ENCODE measurements around the gene PDILT. TPM values are rescaled to one million over a fixed set of nuclear protein-coding genes. Genes with fewer than 3 reads are reported as not detected.

PDILT gene
- total and polyA plus RNA-seq, 2 of the 8 experiments (the other 6 are each of a cell fraction or from before 2014, with no cell fraction given), result not detected

DNA sequence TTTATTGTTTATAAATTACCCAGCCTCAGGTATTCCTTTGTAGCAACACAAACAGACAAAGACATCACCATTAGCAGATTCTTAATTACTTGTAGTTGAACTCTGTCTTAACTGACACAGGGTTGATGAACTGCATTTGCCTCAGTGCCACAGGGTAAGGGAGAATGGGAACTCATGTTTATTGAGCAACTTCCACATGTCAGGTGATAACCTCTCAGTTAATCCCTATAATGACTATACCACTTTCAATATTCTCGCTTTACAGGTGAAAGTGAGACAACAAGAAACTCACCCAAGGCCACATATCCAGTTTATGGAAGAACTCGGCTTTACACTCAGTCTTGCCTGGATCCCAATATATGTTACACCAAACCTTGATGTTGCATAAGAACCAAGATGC lies 8.6 kb downstream of the PDILT start:
- H2BK15ac ChIP-seq (ENCODE audit: low read length), result no peak overlapping the region
- H3K23ac ChIP-seq (ENCODE audit: insufficient read length), result no peak overlapping the region
- no peak overlapping the region for H3K4me2 ChIP-seq (ENCODE audit: insufficient read depth in 1 of 2, low read depth in 2 of 2, low read length in 2 of 2)
- H3K14ac ChIP-seq (ENCODE audit: insufficient read length), result no peak overlapping the region
- FAIRE-seq, result no peak
- WGBS, 2 experiments (ENCODE audit: extremely low coverage in 1 of 2, insufficient coverage in 1 of 2, insufficient read length in 1 of 2, insufficient replicate concordance in 2 of 2, low coverage in 1 of 2, low lambda C conversion rate in 2 of 2, missing lambda C conversion rate in 1 of 2), result 89% methylated on average over 2 of the region's 2 CpGs; no CpG with 5 or more reads in 1 of the 2 experiments
- no peak overlapping the region for H2BK120ac ChIP-seq (replicated peaks; ENCODE audit: low read depth, low read length)
- no peaks in the 10 kb centered on the region for H3K36me3 ChIP-seq (ENCODE audit: control insufficient read depth in 2 of 4, insufficient read depth in 4 of 4, low read length in 3 of 4)
- no peak overlapping the region for H2BK5ac ChIP-seq (ENCODE audit: low read depth, low read length)
- ChIA-PET POLR2A (ENCODE audit: partially characterized antibody) (no interaction called here), CTCF (ENCODE audit: partially characterized antibody) (interaction anchor here (5.3 kb wide), 1 partner anchor 11 kb away, joined by 41 read pairs; no protein-coding TSS in a partner anchor)
- no peaks in the 10 kb centered on the region for H3K9me3 ChIP-seq (ENCODE audit: insufficient read depth in 2 of 2, low read depth in 1 of 2, low read length in 1 of 2)
- no peak overlapping the region for H2BK20ac ChIP-seq (ENCODE audit: low read length)
- no peaks in the 10 kb centered on the region for H3K79me2 ChIP-seq (ENCODE audit: control insufficient read depth in 1 of 2, insufficient read depth in 2 of 2, low read length in 2 of 2)
- H3K27ac ChIP-seq (ENCODE audit: low read depth, low read length), result no peak overlapping the region
- H2AK5ac ChIP-seq (ENCODE audit: low read depth, low read length), result no peak overlapping the region
- H4K8ac ChIP-seq (ENCODE audit: extremely low read depth, insufficient read depth, low read length), result no peak overlapping the region
- peaks cover 2% of the 10 kb centered on the region; the same call in 1 of the 2 replicates for H3K23me2 ChIP-seq (ENCODE audit: low read depth, low read length)
- H3K4ac ChIP-seq (replicated peaks; ENCODE audit: insufficient read length, low read depth, low read length), result no peak overlapping the region
- no peak overlapping the region for H3K18ac ChIP-seq (ENCODE audit: extremely low read depth, low read length)
- H3K4me3 ChIP-seq (ENCODE audit: extremely low read depth in 1 of 4, insufficient read depth in 2 of 4, low read depth in 3 of 4, low read length in 4 of 4), result no peak overlapping the region
- no peaks in the 10 kb centered on the region for H3K27me3 ChIP-seq (replicated peaks in 1 of 4; ENCODE audit: control insufficient read depth in 3 of 4, extremely low read depth in 1 of 4, insufficient read depth in 3 of 4, low read length in 3 of 4)
- H3K56ac ChIP-seq (replicated peaks; ENCODE audit: insufficient read length, low read depth, low read length), result no peak overlapping the region
- no peaks in the 10 kb centered on the region for H3K4me1 ChIP-seq (replicated peaks in 1 of 4; ENCODE audit: control insufficient read depth in 3 of 4, insufficient read depth in 4 of 4, low read length in 3 of 4)
- TF ChIP-seq RAD21 (IDR thresholded peaks at IDR 0.05 in 1 of 2, conservative IDR thresholded peaks at IDR 0.05 in 1 of 2; ENCODE audit: low read depth in 2 of 2, low read length in 2 of 2) (no peak), TEAD4 (IDR thresholded peaks at IDR 0.05; ENCODE audit: low read depth, low read length) (no peak), YY1 (IDR thresholded peaks at IDR 0.05; ENCODE audit: low read depth, low read length) (no peak)
- H4K5ac ChIP-seq (ENCODE audit: insufficient read length, low read depth, low read length), result no peak overlapping the region
- H3K79me1 ChIP-seq (ENCODE audit: low read depth, low read length), result no peaks in the 10 kb centered on the region
- no peak overlapping the region for H2AFZ ChIP-seq (ENCODE audit: low read length)
- peaks cover 0 to 1% of the 10 kb centered on the region in 2 experiments for H4K20me1 ChIP-seq (replicated peaks in 1 of 2; ENCODE audit: control insufficient read depth in 1 of 2, insufficient read depth in 2 of 2, low read length in 2 of 2)
- H3K9ac ChIP-seq (replicated peaks in 1 of 4; ENCODE audit: extremely low read depth in 1 of 4, low read depth in 3 of 4, low read length in 3 of 4), result no peak overlapping the region
- H4K91ac ChIP-seq (replicated peaks; ENCODE audit: insufficient read length, low read length), result no peak overlapping the region
- no peak for DNase-seq (ENCODE audit: low read depth in 1 of 2, low spot score in 2 of 2)
- H2BK12ac ChIP-seq (ENCODE audit: low read depth, low read length), result no peak overlapping the region

Measured in H1 (cell line).